Fibroblast of mammary gland (primary cell): Measurements from ENCODE around the gene OR10K2.

Experiments used
- DNase-seq: peaks from one replicate; pipeline ENCODE4 v3.0.0-alpha.2; 2010; ENCODE audit warnings: low read depth
- H3K4me3 ChIP-seq: 2 replicates; pipeline ENCODE4 v1.5.1; 2011; ENCODE audit warnings: low read depth, mild to moderate bottlenecking, low read length, moderate library complexity; ENCODE audit not compliant: control insufficient read depth
- CTCF ChIP-seq: conservative IDR thresholded peaks from 2 replicates; pipeline ENCODE4 v1.5.1; 2011; ENCODE audit warnings: low read depth, low read length, inconsistent platforms; ENCODE audit not compliant: control insufficient read depth, insufficient read depth

Gene OR10K2

GRCh38 chr1:158407092-158407491 lies 18.9 kb downstream of the OR10K2 start:
- DNase-seq: no peak
- no peak for TF ChIP-seq CTCF
- H3K4me3 ChIP-seq: no peak overlapping the region

- no peak for DNase-seq
- H3K4me3 ChIP-seq: no peak overlapping the region
- TF ChIP-seq CTCF: no peak
Observed at GRCh38 chr1:158400871-158401270, 25.2 kb downstream of the OR10K2 start.

- no peak for DNase-seq
- H3K4me3 ChIP-seq: no peak within 1 kb of the TSS
- no peak for TF ChIP-seq CTCF
Observed at GRCh38 chr1:158398818-158399514, 27.1 kb downstream of the OR10K2 start, which contains the start of gene OR10T2. Gene OR10T2, minus strand, starts transcription at chr1:158399466. Its CDS starts 0 bp downstream, at chr1:158399466.

GRCh38 chr1:158396646-158397045 lies 29.4 kb downstream of the OR10K2 start:
- no peak overlapping the region for H3K4me3 ChIP-seq
- TF ChIP-seq CTCF: no peak
- no peak for DNase-seq

GRCh38 chr1:158393476-158393875 lies 32.6 kb downstream of the OR10K2 start:
- no peak for DNase-seq
- H3K4me3 ChIP-seq: no peak overlapping the region
- TF ChIP-seq CTCF: no peak

- DNase-seq: no peak
- no peak for TF ChIP-seq CTCF
- no peak overlapping the region for H3K4me3 ChIP-seq
Observed at GRCh38 chr1:158391099-158391498, 34.9 kb downstream of the OR10K2 start.
